GM18498 (cell line): ENCODE measurements around the gene KRTAP12-4.
"Not testable (repeated sequence)": the region's sequence is repeated elsewhere in the genome, so short reads cannot be mapped to it uniquely, and the experiment has no call there.

ENCODE experiments used
- ATAC-seq: cut with Tn5 transposase; IDR thresholded peaks from one replicate; pipeline ENCODE4 v1.9.1; 2021; ENCODE audit warnings: mild to moderate bottlenecking, moderate library complexity; ENCODE audit not compliant: unreplicated experiment

KRTAP12-4 gene

GRCh38 chr21:44637018-44637850 is 17.2 kb downstream of the KRTAP12-4 start, which contains the start of gene KRTAP10-10:
KRTAP10-10 (plus strand) TSS chr21:44637356; CDS start chr21:44637418, 62 bp downstream.
- ATAC-seq = no peak

- no peak for ATAC-seq
These were observed 18.0 kb downstream of the KRTAP12-4 start for GRCh38 chr21:44636209-44637017.

- ATAC-seq = no peak
These were observed 22.4 kb downstream of the KRTAP12-4 start for GRCh38 chr21:44632067-44632466.

GRCh38 chr21:44630440-44630839 is 24.0 kb downstream of the KRTAP12-4 start:
- no peak for ATAC-seq

- no peak for ATAC-seq
These were observed 25.6 kb downstream of the KRTAP12-4 start for GRCh38 chr21:44628707-44629391.

GRCh38 chr21:44627831-44628233 is 26.6 kb downstream of the KRTAP12-4 start:
- not testable (repeated sequence) for ATAC-seq

GRCh38 chr21:44627181-44627822 is 27.2 kb downstream of the KRTAP12-4 start:
- not testable (repeated sequence) for ATAC-seq

- no peak for ATAC-seq
These were observed 27.8 kb downstream of the KRTAP12-4 start, which contains the start of gene KRTAP10-9 for GRCh38 chr21:44626673-44627143. KRTAP10-9 (plus strand) TSS chr21:44627093; CDS start chr21:44627172, 79 bp downstream.

- no peak for ATAC-seq
These were observed 28.2 kb downstream of the KRTAP12-4 start for GRCh38 chr21:44626262-44626661.

GRCh38 chr21:44625756-44626155 is 28.7 kb downstream of the KRTAP12-4 start:
- no peak for ATAC-seq

GRCh38 chr21:44623575-44623974 is 30.9 kb downstream of the KRTAP12-4 start:
- ATAC-seq = no peak

- no peak for ATAC-seq
These were observed 34.6 kb downstream of the KRTAP12-4 start for GRCh38 chr21:44619886-44620285.

GRCh38 chr21:44618909-44619308 is 35.5 kb downstream of the KRTAP12-4 start:
- ATAC-seq = no peak

GRCh38 chr21:44618504-44618903 is 36.0 kb downstream of the KRTAP12-4 start:
- no peak for ATAC-seq

GRCh38 chr21:44617071-44617501 is 37.4 kb downstream of the KRTAP12-4 start:
- no peak for ATAC-seq

- ATAC-seq = no peak
These were observed 37.9 kb downstream of the KRTAP12-4 start for GRCh38 chr21:44616591-44616926.

- ATAC-seq = no peak
These were observed 38.4 kb downstream of the KRTAP12-4 start for GRCh38 chr21:44615911-44616590.

GRCh38 chr21:44615466-44615865 is 39.0 kb downstream of the KRTAP12-4 start:
- no peak for ATAC-seq

- ATAC-seq = no peak
These were observed 39.5 kb downstream of the KRTAP12-4 start for GRCh38 chr21:44614961-44615391.

- no peak for ATAC-seq
These were observed 40.3 kb downstream of the KRTAP12-4 start for GRCh38 chr21:44614161-44614631.
